GM19023 (cell line): ENCODE results near the gene ITGB1BP1.

Source experiments
- ATAC-seq: cut with Tn5 transposase; IDR thresholded peaks from one replicate; pipeline ENCODE4 v1.9.1; 2021; ENCODE audit warnings: mild to moderate bottlenecking, moderate library complexity; ENCODE audit not compliant: unreplicated experiment

ITGB1BP1 gene

DNA sequence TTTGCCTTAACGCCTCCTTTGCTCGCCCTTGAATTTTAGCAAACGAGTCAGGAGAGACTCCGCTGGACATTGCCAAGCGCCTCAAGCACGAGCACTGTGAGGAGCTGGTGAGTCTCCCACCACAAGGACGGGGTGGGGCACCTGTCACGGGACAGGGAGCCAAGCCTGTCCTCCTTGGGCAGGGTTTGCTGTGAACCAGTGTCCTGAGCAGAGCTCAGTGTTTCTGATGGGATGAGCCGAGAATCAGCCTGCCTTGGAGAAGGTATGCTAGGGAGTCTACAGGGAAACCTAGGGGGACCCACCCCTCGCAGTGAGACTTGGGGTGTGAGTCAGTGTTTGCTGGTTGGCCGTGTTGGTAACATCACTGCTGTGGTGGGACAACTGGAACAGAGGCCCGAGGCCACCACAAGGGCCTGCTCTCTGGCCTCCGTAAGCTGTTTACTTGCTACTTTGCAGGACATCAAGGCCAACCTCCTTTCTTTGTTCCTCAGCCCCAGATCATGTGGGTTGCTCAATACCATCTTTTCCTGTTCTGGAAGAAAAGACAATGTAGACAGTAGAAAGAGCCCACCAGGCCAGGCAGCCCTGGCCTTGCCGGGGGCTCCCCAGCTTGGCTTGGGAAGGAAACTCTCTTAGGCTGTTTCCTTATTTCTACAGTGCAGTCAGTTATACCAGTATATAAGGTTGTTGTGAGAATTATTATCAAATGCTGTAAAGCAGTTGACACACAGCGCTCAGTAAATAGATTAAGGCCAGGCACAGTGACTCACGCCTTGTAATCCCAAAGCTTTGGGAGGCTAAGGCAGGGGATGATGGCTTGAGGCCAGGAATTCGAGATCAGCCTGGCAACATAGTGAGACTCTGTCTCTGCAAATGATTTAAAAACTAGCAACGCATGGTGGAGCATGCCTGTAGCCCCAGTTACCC lies 42.4 kb downstream of the ITGB1BP1 start:
- ATAC-seq = no peak

DNA sequence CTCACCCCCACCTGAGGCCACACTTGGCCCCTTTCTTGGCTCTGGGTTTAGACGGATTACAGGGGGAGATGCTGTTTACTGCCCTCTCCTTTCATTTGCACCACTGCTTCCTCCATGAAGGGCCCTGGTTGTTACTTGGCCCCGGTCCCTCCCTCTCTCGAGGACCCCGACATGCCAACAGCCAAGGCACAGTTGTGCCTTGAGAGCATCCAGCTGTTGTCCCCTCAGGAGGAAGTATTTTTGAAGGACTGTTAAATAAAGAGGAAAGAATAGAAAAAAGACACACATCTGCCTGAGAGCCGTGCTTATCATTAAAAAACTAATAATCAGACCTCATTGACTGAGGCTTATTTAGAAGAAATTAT lies 44.0 kb downstream of the ITGB1BP1 start:
- no peak for ATAC-seq

DNA sequence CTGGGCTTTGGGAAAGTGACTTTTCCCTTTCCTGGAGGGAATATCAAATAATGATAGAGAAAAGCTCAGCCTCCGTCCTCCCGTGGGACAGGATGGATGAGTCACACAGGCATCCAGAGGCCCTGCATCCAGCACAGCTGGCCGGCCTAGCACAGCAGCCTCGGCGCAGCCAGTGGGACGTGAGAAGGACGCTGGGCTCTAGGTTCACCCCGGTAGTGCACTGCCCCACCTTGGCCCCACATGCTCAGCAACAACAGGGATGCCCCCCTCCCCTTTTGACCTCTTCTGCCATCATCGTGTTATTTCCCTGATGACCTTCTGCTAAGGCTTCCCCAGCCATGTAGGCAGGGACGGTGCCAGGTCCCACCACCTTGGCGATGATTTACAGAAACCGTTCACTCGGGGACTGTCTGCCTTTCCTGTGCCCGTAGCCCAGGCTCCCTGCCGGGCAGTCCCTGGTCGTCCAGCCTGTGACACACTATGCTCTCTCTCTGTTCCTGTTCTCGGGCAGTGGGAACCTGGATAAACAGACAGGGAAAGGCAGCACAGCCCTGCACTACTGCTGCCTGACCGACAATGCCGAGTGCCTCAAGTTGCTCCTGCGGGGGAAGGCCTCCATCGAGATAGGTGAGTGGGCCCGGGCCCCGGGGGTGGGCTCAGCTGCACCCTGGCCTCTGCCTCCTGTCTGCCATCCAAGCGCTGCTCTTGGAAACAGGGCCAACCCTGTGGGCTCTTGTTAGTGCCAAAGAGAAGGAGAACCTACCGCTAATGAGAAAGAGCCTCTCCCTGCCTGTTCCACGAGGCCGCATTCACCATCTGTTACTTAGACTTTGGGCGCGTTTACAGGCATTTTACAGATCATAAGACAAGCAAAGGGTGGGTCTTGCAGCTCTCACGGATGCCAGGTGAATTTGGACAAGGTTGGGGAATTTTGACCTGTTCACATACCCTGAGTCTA lies 44.6 kb downstream of the ITGB1BP1 start:
- no peak for ATAC-seq

DNA sequence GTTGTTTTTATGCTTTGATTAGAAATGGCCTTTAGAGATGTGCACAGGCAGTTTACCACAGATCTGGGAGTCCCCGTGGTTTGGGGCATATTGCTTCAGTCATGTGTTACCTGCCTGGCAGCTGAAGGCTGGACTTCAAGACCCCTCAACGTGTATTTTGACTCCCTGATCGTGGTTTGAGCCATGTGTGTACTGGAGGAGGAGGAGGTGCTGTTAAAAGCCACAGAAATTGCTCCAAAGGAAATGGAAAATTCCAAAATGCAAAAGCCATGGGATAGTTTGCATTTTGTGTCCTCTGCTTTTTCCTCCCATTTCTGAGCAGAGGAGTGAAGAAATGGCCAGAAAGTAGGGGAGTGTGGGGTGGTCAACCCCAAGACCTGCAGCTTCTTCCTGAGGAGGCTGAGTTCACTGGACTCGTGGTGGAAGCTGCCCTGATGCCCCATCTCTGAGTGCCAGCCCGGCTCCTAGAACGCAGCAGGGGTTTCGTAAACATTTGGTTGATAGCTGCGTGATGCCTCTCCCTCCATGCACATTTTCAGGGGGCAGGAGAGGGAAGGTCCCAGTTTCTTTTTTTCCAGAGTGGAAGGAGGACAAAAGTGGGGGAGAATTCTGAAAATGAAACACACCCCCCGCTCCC lies 45.7 kb downstream of the ITGB1BP1 start:
- no peak for ATAC-seq

DNA sequence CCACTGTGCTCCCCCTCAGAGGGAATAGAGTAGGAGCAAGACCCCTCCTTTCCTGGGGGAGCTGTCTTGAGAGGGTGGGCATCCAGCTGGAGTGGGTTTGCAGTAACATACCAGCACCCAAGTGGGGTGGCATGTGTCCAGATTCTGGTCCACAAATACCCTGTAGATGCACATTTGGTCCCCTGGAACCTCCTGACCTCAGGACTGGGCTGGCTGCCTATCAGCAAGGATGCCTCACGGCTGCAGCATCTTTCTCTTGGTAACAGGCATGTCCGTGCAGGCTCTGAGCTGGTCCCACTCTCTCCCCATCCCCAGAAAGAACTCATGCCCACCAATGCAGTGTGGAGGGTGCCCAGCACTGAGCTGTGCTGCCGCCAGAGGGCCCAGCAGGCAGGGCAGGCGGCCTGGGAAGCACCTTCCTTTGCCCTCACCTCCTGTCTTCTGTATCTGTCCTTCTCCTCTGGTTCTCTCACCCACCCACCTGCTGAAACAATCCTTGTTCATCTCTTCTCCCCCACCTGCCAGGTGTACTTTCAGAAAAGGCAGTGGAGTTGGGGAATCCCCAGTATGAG lies 47.4 kb downstream of the ITGB1BP1 start:
- ATAC-seq = no peak

DNA sequence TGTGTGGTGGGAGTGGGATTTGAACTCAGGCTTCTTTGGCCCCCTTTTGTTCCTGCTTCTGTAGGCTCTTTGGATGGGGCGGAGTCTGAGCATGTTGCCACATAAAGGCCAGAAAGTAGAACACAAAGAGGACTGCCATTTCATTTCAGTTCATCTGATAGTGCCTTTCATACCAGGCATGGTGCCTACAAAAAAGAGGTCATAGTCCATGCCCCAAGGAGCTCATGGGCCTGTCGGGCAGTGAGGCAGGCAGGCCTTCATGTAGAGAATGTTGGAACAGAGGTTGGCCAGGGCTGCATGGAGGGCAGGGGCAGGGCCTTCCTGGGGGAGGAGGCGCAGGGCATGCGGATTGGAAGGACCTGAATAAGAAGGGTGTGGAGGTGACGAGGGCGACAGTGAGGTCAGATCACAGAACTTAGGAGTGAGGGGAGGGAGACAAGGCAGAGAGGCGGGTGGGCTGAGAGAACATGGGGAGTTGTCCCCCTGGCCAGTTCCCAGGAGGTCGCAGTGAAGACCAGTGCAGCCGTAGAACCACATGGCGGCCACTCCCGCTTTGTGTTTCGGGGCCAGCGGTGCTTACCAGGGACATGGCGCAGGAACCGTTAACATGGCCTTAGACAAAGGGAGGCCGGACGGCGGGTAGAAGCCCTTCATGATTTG lies 49.1 kb downstream of the ITGB1BP1 start:
- no peak for ATAC-seq

DNA sequence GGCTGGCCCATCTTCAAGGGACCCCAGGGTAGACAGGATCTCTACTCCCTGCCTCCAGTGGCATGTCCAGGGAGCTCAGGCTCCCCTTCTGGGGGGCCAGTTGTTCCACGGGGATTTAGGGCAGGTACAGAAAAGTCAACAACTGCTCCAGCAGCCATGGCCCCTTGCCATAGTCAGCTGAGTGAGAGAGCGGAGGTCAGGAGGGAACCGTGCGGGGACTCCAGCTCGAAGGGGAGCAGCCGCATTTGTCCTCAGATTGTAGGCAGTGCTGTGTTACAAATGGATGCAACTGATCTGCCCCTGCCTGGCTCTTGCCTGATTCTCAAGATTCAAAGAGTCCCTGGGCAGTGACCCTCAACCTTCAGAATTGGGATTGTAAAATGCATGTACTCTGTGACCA lies 49.9 kb downstream of the ITGB1BP1 start:
- ATAC-seq = no peak

DNA sequence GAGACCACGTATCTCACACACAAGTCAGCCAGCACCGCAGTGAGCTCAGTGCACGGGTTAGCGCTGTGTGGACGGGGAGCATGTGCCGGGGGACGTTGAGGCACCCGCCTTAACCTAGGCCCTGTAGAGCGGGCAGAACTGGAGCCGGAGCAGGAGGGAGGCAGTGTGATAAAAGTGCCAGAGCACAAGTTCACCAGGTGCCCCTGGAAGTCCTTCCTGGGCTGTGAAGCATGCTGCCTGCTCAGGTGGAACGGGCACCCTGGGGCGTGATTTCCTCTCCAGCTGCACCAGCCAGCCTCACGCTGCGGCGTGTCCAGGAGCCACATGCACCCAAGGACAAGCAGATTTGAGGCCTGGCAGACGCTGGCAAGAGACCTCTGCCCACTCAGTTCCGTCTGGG lies 50.3 kb downstream of the ITGB1BP1 start:
- no peak for ATAC-seq

DNA sequence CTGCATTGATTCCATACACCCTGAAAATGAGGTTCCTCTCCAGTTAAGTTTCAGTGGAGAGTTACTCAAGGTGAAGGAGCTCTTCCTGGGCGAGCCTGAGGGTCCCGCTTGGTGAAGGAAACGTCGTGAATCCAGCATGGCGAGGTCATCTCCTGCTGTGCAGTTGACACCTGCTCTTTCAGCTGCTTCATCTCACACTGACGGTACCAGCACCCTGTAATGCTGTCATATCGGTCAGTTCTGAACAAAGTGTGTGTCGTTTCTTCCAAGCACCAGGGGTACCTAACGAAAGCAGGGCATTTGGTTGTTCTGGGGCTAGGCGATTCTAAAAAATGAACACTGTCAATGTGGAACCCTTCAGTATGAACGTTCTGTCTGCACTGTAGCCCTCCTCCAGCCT lies 52.6 kb downstream of the ITGB1BP1 start:
- no peak for ATAC-seq

DNA sequence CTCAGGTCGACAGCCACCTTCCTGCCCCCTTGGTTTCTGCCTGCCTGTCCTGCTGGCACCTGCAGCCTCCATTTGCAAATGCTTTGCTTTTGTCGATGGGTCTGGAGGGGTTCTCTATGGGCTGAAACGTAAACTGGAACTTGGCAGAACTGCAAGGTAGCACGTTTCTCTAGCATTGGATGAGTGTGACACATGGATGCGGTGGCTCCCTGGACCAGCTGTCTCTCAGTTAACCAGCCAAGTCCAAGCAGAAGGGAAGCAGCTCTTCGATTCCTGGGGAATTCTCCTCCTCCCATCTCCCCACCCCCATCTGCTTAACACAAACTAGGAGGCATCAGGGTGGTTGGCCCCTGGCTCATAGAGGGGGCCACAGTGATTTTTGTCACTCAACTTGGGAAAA lies 57.3 kb downstream of the ITGB1BP1 start:
- ATAC-seq = no peak

DNA sequence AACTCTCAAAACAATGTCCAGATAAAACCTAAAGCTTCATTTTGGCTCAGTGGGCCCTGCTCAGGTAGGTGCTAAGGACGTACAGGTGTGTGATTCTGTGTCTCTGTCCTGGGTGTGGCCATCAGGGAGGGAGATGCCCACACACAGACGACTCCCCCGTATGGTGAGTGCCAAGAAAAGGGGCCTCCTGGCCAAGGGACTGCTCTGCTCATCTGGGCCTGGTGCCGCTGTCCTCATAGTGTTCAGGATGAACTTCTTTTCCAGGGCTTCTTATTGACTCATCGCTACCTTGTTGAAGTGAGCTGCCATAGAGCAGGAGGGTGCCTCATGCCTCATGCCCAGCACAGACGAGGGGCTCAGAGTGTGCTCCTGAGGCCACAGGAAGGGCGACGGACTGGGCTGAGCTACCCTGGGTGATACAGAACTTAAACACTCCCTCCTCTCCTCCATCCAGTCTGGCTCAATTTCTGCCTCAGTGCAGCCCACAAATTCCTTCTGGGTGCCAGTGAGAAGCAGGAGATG lies 57.8 kb downstream of the ITGB1BP1 start:
- no peak for ATAC-seq

DNA sequence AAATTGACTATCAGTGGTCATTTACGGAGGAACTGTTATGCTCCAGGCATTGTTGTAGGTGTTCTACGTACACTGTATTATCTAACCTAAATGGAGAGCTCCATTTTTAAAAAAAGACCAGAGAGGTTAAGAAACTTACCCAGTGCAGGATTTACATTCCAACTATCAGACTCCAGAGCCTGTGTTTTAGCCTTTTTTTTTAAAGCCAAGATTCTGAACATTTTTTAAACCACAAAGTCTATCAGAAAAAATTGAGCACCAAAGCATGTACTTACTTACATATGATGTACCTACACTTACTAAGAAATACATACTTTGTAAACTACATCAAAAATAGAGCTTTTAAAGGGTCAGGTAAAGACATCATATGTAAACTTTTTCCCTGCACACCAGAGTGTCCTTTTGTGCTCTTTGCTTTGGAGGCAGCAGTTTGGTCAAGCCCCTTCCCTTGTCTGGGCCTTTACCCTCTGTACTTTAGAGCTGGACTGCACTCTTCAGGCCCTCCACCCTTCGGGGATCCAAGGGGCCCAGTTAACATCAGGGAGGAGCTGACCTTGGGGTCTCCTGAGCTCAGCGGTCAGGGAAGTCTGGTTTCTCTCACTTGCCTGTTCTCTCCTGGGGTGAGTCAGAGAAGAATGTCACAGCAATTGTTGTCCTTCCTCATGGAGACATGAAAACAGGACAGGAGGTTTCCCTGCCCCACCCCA lies 58.4 kb downstream of the ITGB1BP1 start:
- ATAC-seq = no peak

DNA sequence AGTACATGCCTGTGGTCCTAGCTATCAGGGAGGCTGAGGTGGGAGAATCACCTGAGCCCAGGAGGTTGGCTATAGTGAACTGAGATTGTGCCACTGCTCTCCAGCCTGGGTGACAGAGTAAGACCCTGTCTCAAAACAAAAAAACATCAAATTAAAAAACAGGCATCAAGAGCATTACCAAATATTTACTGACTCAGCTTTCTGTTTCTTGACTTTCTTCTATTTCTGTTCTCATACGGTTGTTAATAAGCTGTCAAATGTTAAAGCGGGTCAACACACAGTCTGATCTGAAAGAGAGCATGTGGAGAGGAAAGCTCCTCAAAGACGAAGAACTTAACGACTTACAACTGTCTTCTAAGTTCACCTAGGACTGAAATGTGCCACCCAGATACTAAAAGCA lies 59.0 kb downstream of the ITGB1BP1 start:
- ATAC-seq = no peak

DNA sequence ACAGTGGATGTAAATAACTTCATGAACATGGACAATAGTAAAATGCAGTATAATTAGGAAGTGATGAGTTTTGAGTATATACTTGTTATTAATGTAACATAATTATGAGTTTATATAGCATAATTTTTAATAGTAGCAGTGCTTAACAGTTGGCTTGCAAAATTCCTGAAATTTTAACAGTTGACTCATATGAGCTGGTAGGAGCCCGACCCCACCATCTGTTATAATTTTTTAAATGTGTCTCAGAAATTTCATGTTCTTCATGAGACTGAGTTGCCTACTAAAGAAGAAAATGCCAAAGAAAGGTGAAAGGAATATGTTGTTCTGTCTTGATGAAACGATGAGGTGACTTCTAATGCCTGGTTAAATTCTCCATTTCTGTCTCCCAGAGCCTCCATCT lies 62.6 kb downstream of the ITGB1BP1 start:
- no peak for ATAC-seq

DNA sequence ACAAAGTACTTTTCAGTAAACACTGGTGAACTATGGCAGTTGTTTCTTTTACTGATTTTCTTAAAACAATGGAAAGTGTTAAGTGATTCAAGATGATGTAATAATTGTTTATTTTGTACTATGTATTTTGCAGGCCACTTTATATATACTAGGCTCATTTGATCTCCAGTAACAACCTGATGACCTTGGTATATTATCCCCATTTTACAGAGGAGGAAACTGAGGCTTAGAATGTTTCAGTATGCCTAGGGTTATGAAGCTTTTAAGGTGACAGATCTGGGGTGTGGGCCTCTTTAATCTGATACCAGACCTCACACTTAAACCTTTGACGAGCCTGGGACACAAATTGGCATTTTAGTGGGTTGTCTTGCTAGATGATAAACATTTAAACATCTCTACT lies 63.2 kb downstream of the ITGB1BP1 start:
- ATAC-seq = no peak

DNA sequence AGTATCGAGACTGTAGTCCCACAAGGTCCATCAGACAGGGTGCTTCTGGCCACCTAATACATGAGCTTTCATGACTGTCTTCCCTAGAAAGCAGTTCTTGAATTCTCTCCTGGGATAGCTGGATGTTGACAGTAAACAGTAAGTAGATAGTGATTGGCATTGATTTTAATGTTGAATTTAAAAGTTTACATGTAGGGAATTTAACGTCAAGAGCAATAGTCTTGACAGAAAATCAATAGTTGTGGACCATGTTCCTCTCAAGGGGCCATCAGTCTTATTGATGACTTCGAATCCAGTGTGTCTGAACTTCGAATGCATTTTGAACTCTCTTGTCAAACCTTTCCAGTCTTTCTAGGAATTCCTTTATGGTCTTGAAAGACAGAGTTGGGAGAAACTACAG lies 63.9 kb downstream of the ITGB1BP1 start:
- no peak for ATAC-seq

DNA sequence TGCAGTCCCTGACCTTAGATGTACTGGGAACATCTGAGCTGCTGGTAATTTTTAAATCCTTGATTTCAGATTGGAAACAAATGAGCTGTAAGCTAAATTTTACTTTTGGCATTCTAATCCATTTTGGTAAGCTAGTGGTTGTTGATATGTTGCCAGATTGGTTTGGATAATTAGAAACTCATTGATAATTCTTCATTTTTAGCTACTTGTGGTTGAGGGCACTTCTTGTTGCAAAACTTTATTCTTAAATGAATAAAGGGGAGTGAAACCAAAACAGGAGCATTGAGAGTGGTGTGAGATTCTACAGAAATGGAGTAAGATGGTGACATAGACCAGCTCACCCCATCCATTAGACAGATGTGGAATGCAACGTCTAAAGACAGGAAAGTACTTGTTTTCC lies 64.5 kb downstream of the ITGB1BP1 start:
- no peak for ATAC-seq

DNA sequence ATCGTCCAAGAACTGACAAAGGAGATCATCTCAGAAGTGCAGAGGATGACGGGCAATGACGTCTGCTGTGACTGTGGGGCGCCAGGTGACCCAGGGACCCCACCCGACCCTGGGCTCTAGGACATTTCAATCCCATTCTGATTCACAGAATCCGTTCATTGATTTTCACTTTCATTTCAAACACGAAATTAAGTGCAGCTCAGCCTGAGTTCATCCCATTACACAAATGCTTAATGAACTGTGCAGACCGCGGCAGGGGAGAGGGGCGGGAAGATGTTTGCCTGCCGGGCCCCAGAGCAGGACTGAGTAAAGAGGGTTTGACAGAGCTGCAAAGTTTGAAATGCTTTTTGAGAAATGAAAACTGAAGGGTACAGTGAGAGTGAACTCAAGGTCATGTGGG lies 67.1 kb downstream of the ITGB1BP1 start:
- ATAC-seq = no peak

DNA sequence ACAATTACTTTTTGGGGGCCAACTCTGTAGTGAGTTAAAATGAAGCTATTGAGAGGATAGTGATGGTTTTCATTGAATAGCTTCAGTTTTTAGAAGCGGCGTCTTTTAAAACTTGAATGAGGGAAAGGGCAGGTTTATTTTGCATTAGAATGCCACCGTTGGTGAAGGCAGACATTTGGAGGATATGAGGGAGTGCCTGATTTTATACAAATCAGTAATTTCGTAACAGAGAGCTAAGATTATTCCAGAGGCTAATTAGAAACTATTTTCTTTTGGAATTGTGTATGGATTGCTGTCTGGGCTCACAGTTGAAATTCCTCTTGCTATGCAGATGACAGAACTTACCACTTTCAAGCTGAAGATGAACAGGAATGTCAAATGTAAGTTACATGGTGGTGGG lies 67.6 kb downstream of the ITGB1BP1 start:
- no peak for ATAC-seq

DNA sequence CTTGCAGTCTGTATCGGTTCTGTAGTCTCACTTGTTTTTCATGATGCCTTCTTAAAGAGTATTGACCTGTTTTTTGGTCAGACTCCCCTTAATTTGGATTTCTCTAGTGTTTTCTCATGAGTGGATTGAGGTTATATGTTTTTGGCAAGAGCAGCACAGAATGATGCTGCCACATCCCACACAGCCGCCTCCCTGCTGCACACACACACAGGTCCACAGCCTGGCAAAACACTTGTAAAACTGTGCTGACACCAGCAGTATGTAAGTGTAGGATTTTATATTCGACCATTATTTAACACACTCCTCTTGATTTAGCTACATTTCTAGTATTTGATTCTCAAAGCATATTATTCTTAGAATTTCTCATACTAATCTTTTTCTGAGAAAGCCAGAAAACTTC lies 68.1 kb downstream of the ITGB1BP1 start:
- no peak for ATAC-seq
